Smooth muscle cell of the brain vasculature (primary cell): ENCODE measurements around the gene RHEB.

ENCODE experiments used
- DNase-seq: peaks from one replicate; pipeline ENCODE4 v3.0.0-alpha.2; 2012; ENCODE audit warnings: low read depth, low spot score

Gene RHEB

GRCh38 chr7:151470711-151471110, 49.0 kb downstream of the RHEB start:
- no peak for DNase-seq

GRCh38 chr7:151469281-151469680, 50.4 kb downstream of the RHEB start:
- no peak for DNase-seq

- no peak for DNase-seq
These were observed 51.3 kb downstream of the RHEB start for GRCh38 chr7:151468217-151469018.

- no peak for DNase-seq
These were observed 54.5 kb downstream of the RHEB start for GRCh38 chr7:151465169-151465568.

GRCh38 chr7:151462306-151462779, 57.4 kb downstream of the RHEB start:
- no peak for DNase-seq

GRCh38 chr7:151461942-151462230, 57.8 kb downstream of the RHEB start:
- no peak for DNase-seq

GRCh38 chr7:151461096-151461941, 58.4 kb downstream of the RHEB start:
- DNase-seq, result no peak

GRCh38 chr7:151460474-151460855, 59.2 kb downstream of the RHEB start:
- no peak for DNase-seq

- DNase-seq, result peak; percentile 67
These were observed 59.8 kb downstream of the RHEB start for GRCh38 chr7:151459726-151460473.

GRCh38 chr7:151457534-151457933, 62.2 kb downstream of the RHEB start:
- no peak for DNase-seq

- DNase-seq, result no peak
These were observed 62.9 kb downstream of the RHEB start for GRCh38 chr7:151456782-151457181.

GRCh38 chr7:151456276-151456675, 63.4 kb downstream of the RHEB start:
- no peak for DNase-seq

- DNase-seq, result no peak
These were observed 64.0 kb downstream of the RHEB start for GRCh38 chr7:151455690-151456089.

GRCh38 chr7:151454932-151455530, 64.7 kb downstream of the RHEB start:
- DNase-seq, result no peak

GRCh38 chr7:151454305-151454704, 65.4 kb downstream of the RHEB start:
- DNase-seq, result no peak

- no peak for DNase-seq
These were observed 66.3 kb downstream of the RHEB start for GRCh38 chr7:151453326-151453791.

GRCh38 chr7:151452680-151453325, 66.9 kb downstream of the RHEB start:
- DNase-seq, result no peak

- no peak for DNase-seq
These were observed 67.8 kb downstream of the RHEB start for GRCh38 chr7:151451626-151452571.

GRCh38 chr7:151451156-151451555, 68.5 kb downstream of the RHEB start:
- no peak for DNase-seq

- no peak for DNase-seq
These were observed 69.7 kb downstream of the RHEB start for GRCh38 chr7:151449990-151450389.
